ENCODE data around the gene G3BP1.

DNA sequence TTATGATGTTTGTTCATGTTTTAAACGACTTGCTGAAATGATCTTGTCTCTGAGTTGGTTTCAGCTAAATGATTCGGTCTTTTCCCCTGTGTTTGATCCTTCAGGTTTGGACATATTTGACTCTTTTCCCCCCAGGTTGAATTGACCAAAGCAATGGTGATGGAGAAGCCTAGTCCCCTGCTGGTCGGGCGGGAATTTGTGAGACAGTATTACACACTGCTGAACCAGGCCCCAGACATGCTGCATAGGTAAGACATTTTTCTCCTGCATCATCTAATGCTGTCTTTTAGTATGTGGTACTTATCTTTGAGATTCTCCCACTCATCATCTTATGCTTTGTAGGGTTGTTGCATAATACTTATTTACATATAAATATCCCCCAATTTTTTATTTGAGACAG lies 14.7 kb downstream of the G3BP1 start:
- TF ChIP-seq POLR2A (IDR thresholded peaks at IDR 0.05): no peak
- TF ChIP-seq, protein P1, sequence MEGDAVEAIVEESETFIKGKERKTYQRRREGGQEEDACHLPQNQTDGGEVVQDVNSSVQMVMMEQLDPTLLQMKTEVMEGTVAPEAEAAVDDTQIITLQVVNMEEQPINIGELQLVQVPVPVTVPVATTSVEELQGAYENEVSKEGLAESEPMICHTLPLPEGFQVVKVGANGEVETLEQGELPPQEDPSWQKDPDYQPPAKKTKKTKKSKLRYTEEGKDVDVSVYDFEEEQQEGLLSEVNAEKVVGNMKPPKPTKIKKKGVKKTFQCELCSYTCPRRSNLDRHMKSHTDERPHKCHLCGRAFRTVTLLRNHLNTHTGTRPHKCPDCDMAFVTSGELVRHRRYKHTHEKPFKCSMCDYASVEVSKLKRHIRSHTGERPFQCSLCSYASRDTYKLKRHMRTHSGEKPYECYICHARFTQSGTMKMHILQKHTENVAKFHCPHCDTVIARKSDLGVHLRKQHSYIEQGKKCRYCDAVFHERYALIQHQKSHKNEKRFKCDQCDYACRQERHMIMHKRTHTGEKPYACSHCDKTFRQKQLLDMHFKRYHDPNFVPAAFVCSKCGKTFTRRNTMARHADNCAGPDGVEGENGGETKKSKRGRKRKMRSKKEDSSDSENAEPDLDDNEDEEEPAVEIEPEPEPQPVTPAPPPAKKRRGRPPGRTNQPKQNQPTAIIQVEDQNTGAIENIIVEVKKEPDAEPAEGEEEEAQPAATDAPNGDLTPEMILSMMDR (IDR thresholded peaks at IDR 0.05): no peak

Data from uterus (tissue), 2 donors.